CD4-positive, alpha-beta T cell treated with Interleukin-17A for 4 hours (primary cell): Measurements from ENCODE around the gene MDP1.

ENCODE experiments used
- DNase-seq: peaks from one replicate; pipeline ENCODE4 v3.0.0-alpha.2; 2020; ENCODE audit warnings: mixed read lengths

MDP1 gene

DNA sequence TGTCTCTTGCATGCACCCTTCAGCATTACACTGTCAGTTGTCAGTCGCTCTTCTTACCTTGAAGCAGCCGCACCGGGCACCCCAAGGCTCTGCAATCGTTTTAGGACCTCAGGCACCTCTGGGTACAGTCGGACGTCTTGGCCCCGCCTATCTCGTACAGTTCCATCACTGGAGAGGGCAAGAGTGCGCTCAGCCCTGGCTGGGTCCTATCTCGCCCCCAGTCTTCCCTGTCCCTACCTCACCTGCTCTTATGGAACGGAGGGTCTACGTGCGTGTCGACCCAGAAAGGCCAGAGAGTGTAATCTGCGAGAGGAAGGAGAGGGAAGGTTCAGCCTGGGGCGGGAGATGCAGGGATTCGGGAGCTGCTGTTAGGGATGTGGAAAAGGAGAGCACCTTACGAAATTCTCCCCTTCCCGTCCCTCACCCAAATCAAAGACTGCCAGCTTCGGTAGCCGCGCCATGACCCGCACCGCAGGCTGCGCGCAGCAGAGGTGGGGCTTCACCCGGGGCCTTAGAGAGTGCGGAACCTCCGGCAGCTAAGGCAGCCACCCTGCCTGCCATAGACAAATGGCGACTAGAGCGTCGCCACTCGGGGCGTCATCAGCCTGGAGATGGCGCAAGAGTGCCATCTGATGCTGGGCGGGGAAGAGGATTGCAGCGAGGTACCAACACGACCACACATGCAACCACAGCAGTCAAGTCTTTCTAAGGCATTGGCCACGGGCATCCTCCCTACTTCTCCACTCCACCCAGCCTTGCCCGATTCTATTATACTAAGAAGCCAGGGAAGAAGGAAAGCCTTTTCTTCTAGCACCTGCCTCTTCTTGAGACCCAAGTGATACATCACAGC lies at the start of gene MDP1:
TSS of gene MDP1 (minus strand) at position 572 of the 850 bp plus-strand sequence. CDS start at position 461, 111 bp downstream.
- peak; percentile 89 for DNase-seq

DNA sequence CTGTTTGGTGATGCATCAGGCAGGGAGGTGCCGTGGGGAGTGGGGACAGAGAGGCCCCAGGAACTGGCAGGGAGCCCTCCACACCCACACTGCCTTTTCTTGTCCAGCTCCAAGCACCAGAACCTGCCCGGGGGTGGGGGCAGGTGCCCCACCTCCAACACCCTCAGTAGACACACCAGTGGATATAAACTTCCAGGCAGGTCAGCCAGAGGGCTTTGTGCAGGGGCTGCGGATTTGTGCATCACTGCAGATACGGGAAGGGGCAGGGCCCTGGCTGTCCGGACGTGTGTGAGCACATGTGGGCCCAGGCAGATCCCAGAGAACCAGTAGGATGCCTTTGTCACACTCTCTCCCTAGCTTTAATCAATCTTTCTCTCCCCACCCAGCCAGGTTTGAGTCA lies 48.4 kb upstream of the MDP1 start:
- DNase-seq: no peak

- DNase-seq: no peak
Measured at GRCh38 chr14:24263848-24264247, 48.0 kb upstream of the MDP1 start.

DNA sequence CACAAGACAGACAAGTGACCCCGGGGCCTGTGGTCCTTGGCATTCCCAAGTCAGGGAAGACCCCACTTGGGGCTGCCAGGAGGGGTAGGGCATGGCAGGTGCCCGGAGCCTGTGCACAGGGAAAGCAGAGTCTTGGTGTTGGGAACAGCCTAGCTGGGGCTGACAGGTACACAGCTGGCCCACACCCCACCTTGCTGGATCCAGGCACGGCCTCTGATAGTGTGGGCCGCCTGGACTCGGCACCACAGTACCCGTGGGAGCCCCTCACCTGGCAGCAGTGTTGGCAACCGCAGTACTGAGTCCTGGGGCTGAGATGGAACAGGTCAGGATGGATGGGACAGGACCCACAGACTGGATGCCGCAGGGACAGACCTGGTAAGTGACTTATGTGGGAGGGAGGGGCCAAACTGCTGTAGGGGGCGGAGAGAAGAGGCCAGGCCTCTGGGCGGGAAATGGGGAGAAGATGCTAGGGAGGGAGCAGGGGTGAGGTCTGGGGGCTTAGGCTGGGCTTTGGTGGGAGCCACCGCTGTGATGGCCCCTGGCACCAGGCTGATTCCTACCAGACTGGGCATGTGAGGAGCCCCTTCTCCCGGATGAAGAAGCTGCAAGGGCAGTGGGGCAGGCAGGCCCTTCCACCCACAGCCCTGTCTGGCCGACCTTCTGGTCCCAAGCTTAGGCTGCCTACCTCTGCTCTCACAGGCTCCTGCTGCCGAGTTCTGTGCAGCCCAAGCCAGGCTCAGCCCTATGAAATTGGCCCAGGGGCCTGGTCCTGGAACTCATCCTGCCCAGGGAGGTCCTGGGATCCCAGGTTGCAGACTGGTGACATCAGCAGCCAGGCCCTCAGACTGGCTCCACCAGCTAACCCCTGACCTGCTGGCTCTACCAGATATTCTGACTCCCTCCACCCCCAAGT lies 47.2 kb upstream of the MDP1 start, which contains the start of gene TGM1:
TSS of gene TGM1 (minus strand) at position 357 of the 913 bp plus-strand sequence. CDS start 825 bp downstream, outside the sequence.
- no peak for DNase-seq

GRCh38 chr14:24261969-24262327 lies 46.1 kb upstream of the MDP1 start:
- no peak for DNase-seq

DNA sequence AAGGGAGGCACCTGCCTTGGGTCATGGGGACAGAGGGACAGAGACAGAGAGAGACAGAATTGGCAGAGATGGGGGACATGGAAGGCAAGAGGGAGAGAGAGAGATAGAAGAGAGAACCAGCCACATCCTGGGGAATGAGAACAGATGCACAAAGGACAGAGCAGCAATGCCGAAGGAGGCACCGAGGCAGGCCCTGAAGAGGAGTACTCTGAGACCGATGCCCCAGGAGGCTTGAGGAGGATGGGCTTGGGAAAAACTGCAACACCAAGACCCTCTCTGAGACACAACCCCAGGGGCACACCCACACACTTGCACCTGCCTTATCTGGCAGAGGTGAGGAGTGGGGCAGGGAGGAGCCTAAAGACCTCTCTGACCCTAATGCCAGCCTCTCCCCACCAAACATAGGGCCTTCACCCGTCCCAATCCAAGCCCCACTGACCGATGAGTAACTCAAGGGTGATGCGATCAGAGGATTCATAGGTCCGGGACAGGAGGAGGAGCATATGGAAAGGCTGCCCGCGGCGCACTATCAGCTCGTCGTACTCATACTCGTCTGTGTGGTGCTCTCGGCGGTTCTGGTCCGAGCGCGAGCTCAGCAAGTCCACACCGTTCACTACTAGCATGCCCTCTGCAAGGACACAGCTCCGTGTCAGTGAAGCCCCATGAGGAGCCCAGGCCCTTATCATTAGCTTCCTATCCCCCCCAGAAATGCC lies 45.5 kb upstream of the MDP1 start:
- DNase-seq: no peak

DNA sequence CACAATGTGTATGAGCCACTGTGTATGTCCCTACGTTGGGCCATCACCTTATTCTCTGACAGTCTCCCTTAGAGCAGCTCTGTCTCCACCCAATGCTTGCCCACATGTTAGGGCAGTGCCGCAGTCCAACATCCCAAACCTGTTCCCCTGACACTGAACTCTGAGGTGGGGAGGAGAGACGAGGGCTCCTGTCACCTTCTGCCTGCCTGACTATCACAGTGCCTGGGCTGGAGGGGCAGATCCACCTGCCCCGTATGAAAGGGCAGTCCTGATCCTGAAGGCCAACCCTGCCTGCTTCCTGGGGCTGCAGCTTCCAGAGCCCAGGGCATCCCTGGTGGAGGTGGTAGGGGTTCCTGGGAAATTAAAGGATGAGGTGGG lies 44.9 kb upstream of the MDP1 start:
- no peak for DNase-seq

DNA sequence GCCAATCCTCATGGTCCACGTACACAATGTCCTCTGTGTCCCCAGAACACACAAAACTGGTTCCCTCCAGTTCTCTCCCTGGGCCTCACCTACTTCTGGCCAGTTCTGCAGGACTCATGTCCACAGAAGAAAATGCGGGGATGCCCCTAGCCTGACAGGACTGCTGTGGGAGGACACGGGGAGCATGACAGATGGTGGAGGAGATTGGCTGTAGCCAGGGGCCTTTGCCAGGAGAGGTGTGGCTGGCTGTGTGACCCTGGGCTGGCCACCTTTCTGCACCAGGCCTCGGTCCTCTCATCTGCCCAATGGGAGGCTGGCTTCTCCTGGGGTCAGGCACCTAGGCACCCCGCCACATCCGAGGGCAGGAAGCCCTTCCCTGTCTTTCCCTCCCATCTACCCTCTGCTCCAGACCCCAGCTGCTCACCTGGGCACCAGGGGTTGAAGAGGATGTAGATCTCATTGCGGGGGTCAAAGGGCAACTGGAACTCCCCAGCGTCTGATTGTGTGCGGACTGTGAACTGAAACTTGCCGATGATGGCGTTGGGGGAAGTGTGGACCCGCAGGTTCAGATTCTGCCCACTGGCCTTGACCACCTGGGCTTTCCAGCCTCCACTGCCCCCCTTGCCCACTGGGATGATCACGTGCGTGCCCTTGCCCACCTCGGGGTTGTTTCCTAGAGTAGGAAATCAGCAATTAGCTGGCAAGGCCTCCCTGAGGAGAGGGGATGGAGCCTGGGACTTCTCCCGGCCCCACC lies 44.3 kb upstream of the MDP1 start:
- no peak for DNase-seq

- no peak for DNase-seq
Measured at GRCh38 chr14:24259282-24260025, 43.6 kb upstream of the MDP1 start.

- no peak for DNase-seq
Measured at GRCh38 chr14:24258548-24259265, 42.8 kb upstream of the MDP1 start.

DNA sequence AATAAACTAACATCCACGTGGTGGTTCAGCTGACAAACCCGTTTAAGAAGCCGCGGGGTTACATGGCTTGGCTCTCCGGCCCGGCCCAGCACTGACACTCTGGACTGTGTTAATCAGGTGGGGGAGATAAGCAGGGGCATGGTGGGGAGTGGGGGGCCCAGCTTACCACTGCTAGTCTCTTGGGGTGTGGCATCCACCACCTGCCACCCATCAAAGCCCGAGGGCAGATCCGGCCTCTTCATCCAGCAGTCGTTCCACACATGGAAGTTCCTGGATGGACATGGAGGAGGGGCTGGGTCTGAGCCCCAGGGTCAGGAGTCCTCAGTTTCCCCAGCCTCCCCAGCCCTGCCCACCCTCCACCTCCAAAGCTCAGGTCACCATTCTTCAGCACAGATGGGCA lies 42.3 kb upstream of the MDP1 start:
- no peak for DNase-seq

DNA sequence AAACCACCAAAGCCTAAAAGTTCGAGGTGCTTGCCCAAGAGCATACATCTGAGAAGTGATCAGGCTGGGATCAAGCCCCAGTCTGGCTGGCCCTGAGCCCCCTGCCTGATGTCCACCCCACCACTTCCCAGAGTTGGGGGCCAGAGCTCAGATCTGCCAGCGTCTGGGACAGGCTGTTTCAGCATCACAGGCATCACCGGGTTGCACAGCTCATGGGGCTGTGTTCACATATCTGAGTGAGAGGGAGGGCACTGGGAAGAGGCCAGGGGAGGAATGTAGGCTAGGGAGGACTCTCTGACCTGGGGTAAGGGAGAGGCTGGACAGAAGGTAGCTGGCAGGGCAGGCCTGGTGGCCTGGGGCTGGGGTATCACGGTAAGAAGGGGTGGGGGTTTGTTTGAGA lies 41.1 kb upstream of the MDP1 start:
- no peak for DNase-seq

- DNase-seq: no peak
Measured at GRCh38 chr14:24255931-24256711, 40.3 kb upstream of the MDP1 start.

- DNase-seq: no peak
Measured at GRCh38 chr14:24255438-24255837, 39.6 kb upstream of the MDP1 start.

- DNase-seq: no peak
Measured at GRCh38 chr14:24254630-24255392, 38.9 kb upstream of the MDP1 start.

GRCh38 chr14:24253936-24254335 lies 38.1 kb upstream of the MDP1 start:
- no peak for DNase-seq

DNA sequence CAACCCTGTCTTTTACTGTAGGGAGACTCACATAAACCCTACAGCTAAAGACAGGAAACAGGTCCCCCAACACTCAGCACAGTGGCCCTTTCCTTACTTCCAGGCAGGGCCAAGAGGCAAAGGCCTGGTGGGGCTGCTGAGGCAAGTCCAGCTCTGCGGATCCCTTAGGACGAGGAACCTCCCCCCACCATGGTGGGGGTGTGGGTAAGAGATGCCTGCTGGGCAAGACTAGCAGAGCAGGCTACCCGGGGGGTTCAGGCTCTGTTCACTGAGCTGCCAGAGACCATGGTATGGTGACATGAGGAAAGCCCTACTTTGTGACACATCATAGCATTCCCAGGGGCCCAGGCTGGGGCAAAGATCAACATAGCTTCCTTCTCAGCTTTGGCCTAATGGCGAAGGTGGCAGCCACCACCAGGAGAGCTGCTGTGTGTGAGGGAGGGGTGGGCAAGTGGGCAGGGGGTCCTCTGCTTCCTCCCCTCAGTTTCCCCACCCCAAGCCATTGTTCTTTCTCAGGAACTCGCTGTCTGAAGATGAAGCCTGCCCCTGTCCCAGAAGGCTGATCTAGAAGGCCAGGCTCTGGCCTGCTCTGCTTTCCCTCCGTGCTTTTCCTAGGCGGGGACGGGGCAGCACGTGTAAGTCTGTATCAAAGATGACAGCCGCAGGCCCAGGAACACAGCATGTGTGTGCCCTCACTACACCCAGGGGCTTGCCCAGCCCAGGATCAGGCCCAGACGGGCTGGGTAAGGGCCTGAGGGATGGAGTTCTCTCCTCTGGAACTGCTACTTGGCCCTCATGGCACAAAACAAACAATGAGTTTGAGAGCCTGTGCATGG lies 36.6 kb upstream of the MDP1 start:
- no peak for DNase-seq

- DNase-seq: no peak
Measured at GRCh38 chr14:24251880-24252288, 36.0 kb upstream of the MDP1 start.
